Uterus (tissue), 4 donors: Measurements from ENCODE around the gene SLC44A2. TPM values are rescaled to one million over a fixed set of nuclear protein-coding genes. Genes with fewer than 3 reads are reported as not detected.

Experiments used
- DNase-seq, 2 donors: peaks; one replicate each; pipeline ENCODE4 v3.0.0-alpha.2; 2019 to 2020
- H3K27ac ChIP-seq, 2 donors: fragments of 200-600 bp; sonication (generic); 1 replicate in 1 of 2; 2 replicates in 1 of 2; pipeline ENCODE4 v1.5.1; 2016 to 2018
- H3K27me3 ChIP-seq, 2 donors: fragments of 200-600 bp; sonication (generic); one replicate each; pipeline ENCODE4 v1.5.1; 2018 to 2019; ENCODE audit warnings: control low read depth in 1 of 2
- H3K36me3 ChIP-seq, 2 donors: fragments of 200-600 bp; sonication (generic); one replicate each; pipeline ENCODE4 v1.5.1; 2019; ENCODE audit warnings: control low read depth in 1 of 2
- H3K4me1 ChIP-seq, 2 donors: fragments of 200-600 bp; sonication (generic); one replicate each; pipeline ENCODE4 v1.5.1; 2018 to 2019; ENCODE audit warnings: control low read depth in 1 of 2
- H3K4me3 ChIP-seq, 2 donors: fragments of 200-600 bp; sonication (generic); 1 replicate in 1 of 2; 2 replicates in 1 of 2; pipeline ENCODE4 v1.5.1; 2018 to 2019; ENCODE audit warnings: mild to moderate bottlenecking in 1 of 2
- H3K9me3 ChIP-seq, 2 donors: fragments of 200-600 bp; sonication (generic); one replicate each; pipeline ENCODE4 v1.5.1; 2019; ENCODE audit warnings: control low read depth in 1 of 2
- POLR2A ChIP-seq, 2 donors: fragments of 450-650 bp; IDR thresholded peaks; one replicate each; pipeline ENCODE4 v1.6.1; 2016; ENCODE audit warnings: antibody characterized with exemption in 2 of 2, mild to moderate bottlenecking in 1 of 2, moderate library complexity in 1 of 2
- intact Hi-C: fragments of 100-400 bp; cut with DNase I; formaldehyde crosslinking; loops from one replicate; pipeline ENCODE4 v1.15.1; 2023; ENCODE audit warnings: low total_unique reads
- total RNA-seq, 4 donors: library from RNA; depleted of rRNA in 3 of 4; stranded (reverse); fragments of >200 nt in 3 of 4; gene quantifications; one replicate each; pipeline versions ENCODE4 v1.1.0 to v1.2.4, GENCODE V29; 2014 to 2023
- TF ChIP-seq, protein P1 (sequence below), 4 experiments: fragments of 200-600 bp in 2 of 4; fragments of 450-650 bp in 2 of 4; sonication (generic) in 2 of 4; IDR thresholded peaks; one replicate each; pipeline ENCODE4 v1.5.1; 2016 to 2019; ENCODE audit warnings: antibody characterized with exemption in 4 of 4, mild to moderate bottlenecking in 2 of 4, moderate library complexity in 1 of 4
- donor health status: DM: yes; HTN: yes; CAD: no.

SLC44A2 gene
- total RNA-seq, 4 donors from 2014 or later: 38.5 to 107 (median 65.8) TPM

DNA sequence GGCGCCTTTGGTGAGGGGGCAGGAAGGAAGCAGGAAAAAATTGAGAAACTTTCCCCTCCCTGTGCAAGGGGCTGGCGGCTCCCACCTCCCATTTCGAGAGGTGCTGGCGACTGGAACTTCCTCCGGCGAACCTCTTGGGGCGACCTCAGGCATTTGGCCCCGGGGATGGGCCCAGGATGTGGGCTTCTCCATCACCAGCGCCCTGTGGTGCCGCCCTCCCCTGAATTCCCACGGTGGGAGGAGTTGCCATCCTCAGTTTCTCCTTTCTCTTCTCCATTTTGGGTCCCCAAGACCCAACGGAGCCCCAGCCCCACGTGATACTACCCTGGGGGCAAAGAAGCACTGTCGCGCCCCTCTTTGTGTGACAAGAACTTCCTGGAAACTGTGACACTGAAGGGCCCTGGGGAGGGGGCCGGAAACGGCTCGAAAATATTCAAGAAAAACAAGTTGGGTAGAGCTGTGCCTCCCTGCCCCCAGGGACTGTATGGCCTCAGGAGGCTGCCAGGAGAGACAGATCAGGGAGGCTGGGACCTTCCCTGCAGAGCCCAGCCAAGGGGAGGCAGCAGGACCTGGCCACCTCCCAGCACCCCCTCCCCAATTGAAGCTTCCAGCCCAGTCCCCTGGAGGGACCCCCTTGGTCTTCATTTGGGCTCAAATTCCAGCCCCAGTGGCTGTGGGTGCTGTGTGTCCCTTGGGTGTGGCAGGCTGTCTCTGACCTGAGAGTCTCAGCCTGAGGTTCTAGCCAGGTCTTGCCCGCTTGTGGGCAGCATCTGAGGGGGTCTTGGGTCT is 22.1 kb upstream of the SLC44A2 start:
- Histone ChIP-seq H3K36me3 (no peaks in the 10 kb centered on the region), H3K9me3 (no peaks in the 10 kb centered on the region), H3K27me3 (no peaks in the 10 kb centered on the region), H3K4me1 (peaks cover 0 to 5% of the 10 kb centered on the region in 2 donors), H3K27ac (peak overlapping the region; percentile 89 to 91), H3K4me3 (peak overlapping the region; percentile 87 to 91)
- TF ChIP-seq POLR2A (IDR thresholded peaks at IDR 0.05): no peak
- TF ChIP-seq, protein P1, sequence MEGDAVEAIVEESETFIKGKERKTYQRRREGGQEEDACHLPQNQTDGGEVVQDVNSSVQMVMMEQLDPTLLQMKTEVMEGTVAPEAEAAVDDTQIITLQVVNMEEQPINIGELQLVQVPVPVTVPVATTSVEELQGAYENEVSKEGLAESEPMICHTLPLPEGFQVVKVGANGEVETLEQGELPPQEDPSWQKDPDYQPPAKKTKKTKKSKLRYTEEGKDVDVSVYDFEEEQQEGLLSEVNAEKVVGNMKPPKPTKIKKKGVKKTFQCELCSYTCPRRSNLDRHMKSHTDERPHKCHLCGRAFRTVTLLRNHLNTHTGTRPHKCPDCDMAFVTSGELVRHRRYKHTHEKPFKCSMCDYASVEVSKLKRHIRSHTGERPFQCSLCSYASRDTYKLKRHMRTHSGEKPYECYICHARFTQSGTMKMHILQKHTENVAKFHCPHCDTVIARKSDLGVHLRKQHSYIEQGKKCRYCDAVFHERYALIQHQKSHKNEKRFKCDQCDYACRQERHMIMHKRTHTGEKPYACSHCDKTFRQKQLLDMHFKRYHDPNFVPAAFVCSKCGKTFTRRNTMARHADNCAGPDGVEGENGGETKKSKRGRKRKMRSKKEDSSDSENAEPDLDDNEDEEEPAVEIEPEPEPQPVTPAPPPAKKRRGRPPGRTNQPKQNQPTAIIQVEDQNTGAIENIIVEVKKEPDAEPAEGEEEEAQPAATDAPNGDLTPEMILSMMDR (IDR thresholded peaks at IDR 0.05): no peak
- peak; percentile 27 to 31 for DNase-seq
- intact Hi-C loops: no loop called here

DNA sequence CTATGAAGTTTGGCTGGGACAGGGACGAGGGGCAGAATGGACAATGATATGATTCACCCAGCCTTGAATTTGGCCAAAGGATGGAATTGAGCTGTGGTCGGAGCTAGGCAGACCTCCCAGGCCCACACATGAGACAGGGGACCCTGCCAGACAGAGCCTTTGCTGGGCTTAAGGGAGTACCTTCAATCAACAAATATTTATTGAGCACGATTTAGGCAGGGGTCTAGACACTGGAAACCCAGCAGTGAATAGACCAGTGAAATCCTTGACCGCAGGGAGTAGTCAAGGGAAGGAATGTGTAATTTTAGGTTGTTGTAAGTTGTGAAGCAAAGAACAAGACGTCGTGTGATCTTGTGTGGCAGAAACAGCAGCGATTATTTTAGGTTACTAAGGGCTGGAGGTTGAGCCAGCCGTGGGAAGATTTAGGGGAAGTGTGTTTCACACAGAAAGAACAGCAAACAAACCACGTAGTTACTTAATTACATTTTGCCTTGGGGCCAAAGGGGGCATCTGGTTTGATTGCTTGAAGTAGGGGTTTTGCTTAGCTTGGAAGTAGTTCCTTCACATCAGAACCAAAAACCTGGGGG is 21.4 kb upstream of the SLC44A2 start:
- Histone ChIP-seq H3K36me3 (no peaks in the 10 kb centered on the region), H3K27me3 (no peaks in the 10 kb centered on the region), H3K4me1 (peaks cover 0 to 5% of the 10 kb centered on the region in 2 donors), H3K9me3 (no peaks in the 10 kb centered on the region), H3K27ac (peak overlapping the region; percentile 89 to 91), H3K4me3 (peak overlapping the region in 1 of 2 donors; percentile 91)
- DNase-seq: no peak
- TF ChIP-seq, protein P1 (IDR thresholded peaks at IDR 0.05): no peak
- no peak for TF ChIP-seq POLR2A (IDR thresholded peaks at IDR 0.05)
- intact Hi-C loops: no loop called here

DNA sequence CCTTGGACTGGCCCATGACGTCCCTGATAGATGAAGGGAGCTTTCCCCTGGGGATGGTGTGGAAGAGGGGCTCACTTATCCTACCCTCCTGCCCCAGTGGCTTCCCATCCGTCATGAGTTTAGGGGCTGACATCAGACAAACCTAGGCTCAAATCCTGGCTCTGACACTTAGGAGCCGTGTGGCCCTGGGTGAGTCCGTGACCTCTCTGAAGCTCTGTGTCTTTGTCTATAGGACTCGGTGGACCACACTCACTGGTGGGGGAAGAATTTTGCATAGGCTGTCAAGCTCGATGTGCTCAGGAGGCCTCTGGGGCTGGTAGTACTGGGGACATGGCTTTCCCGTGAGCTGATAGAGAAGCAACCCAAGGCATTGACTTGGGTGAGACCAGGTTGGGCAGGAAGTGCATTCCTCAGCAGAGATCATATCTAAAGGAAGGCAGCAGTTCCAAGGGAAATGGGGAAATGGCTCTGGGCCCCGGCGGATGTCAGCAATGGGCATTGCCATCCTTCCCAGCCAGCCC is 20.8 kb upstream of the SLC44A2 start:
- peak in 1 of 2 donors; percentile 47 for DNase-seq
- intact Hi-C loops: no loop called here
- H3K4me3 ChIP-seq: no peak overlapping the region

DNA sequence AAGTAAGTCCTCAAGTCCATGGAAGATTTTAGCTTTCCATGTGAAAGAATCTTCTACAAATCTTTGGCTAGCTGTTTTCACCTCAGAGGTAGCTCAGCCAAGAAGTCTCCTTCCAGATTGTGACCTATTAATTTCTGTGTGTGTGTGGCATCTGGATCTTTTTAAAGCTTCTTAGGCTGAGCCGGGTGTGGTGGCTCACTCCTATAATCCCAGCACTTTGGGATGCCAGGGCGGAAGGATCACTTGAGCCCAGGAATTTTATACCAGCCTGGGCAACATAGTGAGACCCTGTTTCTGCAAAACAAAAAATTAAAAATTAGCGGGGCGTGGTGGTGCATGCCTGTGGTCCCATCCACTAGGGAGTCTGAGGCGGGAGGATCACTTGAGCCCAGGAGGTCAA is 13.4 kb upstream of the SLC44A2 start:
- Histone ChIP-seq H3K4me1 (peaks cover 0 to 8% of the 10 kb centered on the region in 2 donors), H3K27ac (peak overlapping the region in 1 of 2 donors; percentile 26), H3K27me3 (no peaks in the 10 kb centered on the region), H3K36me3 (no peaks in the 10 kb centered on the region), H3K4me3 (no peak overlapping the region), H3K9me3 (no peaks in the 10 kb centered on the region)
- DNase-seq: no peak
- TF ChIP-seq, protein P1 (IDR thresholded peaks at IDR 0.05): no peak
- TF ChIP-seq POLR2A (IDR thresholded peaks at IDR 0.05): no peak
- intact Hi-C loops: no loop called here

More for the DNA sequence above, 20.8 kb upstream of the SLC44A2 start:
- H3K36me3 ChIP-seq: no peaks in the 10 kb centered on the region
- TF ChIP-seq, protein P1 (IDR thresholded peaks at IDR 0.05): no peak
- no peak for TF ChIP-seq POLR2A (IDR thresholded peaks at IDR 0.05)
- peaks cover 0 to 5% of the 10 kb centered on the region in 2 donors for H3K4me1 ChIP-seq
- H3K27ac ChIP-seq: peak overlapping the region; percentile 89 to 91
- no peaks in the 10 kb centered on the region for H3K9me3 ChIP-seq
- no peaks in the 10 kb centered on the region for H3K27me3 ChIP-seq
